Right kidney (tissue), 1 donor: ENCODE data around the gene EPS8L2.

ENCODE experiments used
- DNase-seq: peaks from one replicate; pipeline ENCODE4 v3.0.0-alpha.2; 2016

EPS8L2 gene

DNA sequence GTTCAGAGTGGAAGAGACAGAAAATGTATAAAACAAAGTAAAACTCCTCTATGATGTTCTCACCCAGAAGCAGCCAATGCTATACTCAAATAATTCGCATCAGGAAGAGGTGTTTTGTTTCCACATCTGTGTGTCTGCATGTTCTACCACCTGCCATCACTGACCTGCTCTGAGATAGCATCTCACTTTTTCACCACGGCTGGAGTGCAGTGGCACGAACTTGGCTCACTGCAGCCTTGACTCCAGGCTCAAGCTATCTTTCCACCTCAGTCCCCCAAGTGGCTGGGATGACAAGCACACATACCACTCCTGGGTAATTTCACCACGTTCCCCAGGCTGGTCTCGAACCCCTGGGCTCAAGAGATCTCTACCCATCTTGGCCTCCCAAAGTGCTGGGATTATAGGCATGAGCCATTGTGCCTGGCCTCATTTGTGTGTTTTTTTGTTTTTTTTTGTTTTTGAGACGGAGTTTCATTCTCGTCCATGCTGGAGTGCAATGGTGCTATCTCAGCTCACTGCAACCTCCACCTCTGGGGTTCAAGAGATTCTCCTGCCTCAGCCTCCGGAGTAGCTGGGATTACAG is 55.6 kb downstream of the EPS8L2 start:
- DNase-seq = no peak

DNA sequence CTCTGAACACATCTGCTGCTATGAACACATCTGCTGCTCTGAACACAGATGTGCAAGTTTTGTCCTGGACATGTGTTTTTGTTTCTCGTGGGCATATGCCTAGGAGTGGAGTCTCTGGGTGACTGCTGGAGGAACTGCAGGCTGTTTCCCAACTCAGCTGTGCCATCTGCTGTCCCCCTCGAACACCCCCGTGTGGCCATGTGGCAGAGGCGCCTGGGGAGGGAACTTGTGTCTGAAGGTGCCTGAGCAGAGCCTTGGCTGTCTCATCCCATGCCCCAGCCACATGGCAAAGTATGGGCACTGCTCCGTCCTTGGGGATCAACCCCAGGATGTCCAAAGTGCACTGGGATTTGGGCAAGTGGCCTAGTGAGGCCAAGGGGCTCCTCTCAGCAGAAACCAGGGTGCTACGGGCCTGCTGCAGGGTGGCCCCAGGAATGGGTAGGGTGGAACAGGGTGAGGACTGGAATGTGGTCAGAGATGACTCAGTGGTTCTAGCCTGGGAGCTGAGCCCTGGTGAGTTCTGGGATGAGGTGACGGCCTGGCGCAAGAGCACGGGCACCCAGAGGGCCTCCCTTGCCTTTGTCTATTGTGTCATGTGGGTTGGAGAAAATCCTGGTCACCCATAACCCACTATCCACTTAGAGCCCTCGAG is 56.5 kb downstream of the EPS8L2 start:
- no peak for DNase-seq

DNA sequence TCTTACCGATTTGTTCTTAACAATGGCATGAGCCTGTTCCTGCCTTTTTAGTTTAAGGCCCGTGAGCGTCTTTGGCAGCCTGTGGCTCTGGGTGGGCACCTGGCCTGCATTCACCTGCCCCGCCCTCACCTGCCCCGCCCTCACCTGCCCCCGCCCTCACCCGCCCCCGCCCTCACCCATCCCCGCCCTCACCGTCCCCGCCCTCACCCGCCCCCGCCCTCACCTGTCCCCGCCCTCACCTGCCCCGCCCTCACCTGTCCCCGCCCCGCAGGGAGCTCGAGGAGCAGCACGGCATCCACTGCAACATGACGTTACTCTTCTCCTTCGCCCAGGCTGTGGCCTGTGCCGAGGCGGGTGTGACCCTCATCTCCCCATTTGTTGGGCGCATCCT is 57.0 kb downstream of the EPS8L2 start:
- no peak for DNase-seq

DNA sequence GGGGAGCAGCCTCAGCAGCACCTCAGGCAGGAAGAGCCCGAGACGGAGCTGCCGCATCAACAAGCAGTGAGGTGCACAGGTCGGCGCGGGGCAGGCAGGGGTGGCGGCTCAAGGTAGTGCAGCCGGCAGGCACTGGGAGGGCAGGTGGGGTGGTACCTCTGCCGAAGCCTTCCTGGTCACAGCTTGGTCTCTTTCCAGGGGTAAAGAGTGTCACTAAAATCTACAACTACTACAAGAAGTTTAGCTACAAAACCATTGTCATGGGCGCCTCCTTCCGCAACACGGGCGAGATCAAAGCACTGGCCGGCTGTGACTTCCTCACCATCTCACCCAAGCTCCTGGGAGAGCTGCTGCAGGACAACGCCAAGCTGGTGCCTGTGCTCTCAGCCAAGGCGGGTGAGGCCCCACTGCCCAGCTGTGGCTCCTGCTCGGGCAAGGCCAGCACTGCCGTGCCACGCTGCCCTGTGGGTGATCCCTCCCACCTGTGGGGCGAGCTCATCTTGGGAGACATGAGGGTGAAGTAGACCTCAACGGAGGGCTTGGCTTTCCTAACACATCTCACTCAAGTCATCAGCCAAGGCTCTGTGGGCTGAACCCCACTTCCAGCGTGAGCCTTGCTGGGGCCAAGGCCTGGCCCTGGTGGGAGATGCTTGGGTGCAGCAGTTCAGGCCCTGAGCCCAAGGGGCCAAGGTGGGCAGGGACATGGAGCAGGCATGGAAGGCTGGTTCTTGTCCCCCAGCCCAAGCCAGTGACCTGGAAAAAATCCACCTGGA is 57.7 kb downstream of the EPS8L2 start:
- DNase-seq = no peak

DNA sequence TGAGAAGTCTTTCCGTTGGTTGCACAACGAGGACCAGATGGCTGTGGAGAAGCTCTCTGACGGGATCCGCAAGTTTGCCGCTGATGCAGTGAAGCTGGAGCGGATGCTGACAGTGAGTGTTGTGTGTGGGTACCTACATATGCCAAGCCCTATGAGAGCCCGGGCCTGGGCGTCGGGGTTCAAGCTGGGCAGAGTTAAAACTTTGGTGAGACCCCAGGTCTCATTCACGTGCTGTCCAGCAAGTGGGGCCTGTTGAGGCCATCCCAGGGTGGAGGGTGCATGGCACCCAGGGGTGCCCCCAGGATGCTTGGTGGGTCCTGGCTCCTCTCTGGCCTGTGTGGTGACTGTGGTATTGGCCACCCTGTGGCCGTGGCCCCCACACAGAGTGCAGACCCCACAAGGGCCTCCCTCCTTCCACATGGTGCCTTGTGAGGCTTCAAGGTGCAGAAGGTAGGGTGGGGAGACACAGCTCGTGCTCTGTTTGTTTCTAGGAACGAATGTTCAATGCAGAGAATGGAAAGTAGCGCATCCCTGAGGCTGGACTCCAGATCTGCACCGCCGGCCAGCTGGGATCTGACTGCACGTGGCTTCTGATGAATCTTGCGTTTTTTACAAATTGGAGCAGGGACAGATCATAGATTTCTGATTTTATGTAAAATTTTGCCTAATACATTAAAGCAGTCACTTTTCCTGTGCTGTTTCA is 58.4 kb downstream of the EPS8L2 start:
- no peak for DNase-seq

DNA sequence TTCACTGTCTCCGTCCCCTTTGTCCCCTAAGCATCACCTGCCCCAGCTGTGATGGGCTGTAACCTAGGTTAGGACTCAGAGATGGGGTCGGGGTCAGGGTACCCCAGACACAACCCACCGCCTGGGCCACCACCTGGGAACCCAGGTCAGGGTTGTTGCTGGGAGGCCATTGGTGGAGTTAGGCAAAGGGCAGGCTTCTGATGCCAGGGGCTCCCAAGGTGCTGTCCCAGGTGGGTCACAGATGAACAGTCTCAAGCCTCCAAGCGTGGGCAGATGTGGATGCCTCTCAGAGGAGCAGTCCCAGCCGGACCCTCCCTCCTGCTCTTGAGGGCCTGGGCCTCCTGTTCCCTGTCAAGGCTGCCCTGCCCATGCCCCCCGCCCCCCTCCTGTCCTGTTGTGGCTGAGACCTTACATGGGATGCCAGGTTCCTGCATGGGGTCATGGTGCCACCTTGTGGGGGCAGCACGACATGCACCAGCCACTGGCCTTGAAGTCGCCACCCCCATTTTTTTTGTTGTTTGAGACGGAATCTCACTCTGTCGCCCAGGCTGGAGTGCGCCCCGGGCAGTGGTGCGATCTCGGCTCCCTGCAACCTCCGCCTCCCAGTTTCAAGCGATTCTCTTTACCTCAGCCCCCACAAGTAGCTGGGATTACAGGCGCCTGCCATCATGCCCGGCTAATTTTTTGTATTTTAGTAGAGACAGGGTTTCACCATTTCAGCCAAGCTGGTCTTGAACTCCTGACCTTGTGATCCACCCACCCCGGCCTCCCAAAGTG is 59.2 kb downstream of the EPS8L2 start:
- DNase-seq = no peak

DNA sequence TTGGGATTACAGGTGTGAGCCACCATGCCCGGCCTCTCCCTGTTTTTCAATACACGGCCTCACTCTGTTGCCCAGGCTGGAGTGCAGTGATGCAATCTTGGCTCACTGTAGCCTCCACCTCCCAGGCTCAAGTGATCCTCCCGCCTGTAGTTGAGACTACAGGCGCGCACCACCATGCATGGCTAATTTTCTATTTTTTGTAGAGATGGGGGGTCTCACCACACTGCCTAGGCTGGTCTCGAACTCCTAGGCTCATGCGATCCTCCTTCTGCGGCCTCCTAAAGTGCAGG is 59.7 kb downstream of the EPS8L2 start:
- DNase-seq = no peak

DNA sequence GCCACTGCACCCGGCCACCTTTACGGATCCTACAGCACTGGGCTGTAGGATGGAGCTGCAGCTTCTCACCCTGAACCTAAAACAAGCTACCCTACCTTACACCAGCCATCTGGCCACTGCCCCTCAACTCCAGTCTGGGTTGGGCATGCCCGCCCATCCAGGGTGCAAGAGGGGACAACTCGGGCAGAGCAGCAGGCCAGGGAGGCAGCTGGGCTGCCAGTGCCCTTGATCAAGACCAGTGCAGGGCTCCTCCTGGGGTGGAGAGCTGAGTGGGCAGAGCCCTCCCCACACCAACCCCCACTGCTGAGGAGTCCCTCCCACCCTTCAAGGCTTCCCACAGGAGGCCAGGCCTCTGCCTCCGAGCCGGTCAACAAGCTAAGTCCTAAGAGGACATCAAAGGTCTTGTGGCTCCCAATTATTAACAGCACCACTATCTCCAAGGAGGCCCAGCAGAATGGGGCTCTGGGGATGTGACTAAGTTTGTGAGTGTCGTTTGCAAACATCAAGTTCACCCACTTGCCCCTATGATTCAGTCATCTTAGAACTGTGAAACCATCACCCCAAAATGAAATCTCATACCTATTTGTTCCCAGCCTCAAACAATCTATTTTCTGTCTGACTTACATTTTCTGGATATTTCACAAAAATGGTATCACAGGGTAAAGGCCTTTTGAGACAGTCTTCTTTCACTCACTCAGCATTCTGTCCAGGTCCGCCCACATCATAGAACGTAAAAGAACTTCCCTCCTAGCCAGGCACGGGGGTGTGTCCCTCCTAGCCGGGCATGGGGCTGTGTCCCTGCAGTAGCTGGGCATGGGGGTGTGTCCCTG is 60.3 kb downstream of the EPS8L2 start:
- DNase-seq = no peak

DNA sequence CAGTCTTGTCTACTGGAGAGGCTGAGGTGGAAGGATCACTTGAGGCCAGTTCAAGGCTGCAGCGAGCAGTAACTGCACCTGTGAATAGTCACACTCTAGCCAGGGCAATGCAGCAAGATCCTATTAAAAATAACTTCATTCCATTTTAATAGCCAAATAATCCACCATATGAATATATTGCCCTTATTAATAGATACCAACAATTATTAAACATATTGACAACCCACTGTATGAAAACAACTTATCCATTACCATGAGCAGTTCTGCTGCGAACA is 60.8 kb downstream of the EPS8L2 start:
- no peak for DNase-seq

DNA sequence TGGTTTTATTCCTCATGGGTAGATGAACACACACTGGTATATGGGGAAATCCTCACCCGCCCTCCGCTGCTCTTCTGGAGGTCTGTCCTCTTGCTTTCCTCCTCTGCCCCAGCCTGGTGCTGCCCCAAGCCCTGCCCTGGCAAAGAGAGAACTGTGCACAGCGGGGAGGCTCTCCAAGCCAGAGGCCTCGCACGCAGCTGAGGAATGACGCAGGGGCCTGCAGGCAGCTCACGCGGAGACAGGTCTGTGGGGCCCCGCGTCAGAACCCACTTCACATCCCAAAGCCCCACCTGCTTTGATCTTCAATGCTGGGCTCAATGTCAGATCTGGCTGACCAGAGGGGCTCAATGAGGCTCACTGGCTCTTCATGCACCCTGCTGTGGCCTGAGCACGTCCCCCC is 61.2 kb downstream of the EPS8L2 start:
- DNase-seq = no peak

DNA sequence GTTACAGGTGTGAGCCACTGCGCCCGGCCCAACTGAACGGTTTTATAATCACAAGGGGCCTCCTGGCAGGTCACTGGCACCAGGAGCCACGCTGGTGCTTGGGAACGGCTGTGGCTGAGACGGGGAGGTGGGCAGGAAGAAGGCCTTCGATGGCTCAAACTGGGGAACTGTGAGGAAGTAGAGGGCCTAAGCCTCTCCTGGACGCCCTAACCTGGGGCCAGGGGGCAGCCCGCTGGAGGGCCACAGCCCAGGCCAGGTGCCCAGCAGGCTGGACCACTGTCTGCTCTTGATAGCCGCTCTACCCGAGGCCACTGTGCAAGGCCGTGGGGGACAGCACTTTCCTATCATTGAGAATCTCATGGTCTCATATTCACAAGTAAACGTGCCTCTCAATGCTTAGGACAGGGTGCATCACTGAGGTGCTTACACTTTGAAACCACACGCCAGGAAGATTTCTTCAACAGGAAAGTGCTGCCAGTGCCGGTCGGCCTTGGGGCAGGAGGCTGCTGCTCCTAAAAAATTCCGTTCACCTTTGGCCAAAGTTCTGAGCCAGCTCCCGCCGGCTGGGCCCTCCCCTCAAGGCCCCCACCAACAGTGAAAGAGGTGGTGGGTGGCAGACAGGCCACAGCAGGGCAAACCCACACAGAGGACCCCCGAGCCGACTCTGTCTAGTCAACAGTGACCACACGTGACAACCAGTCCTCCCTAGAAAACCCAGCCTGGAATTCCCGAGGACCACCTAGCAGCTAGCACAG is 64.0 kb downstream of the EPS8L2 start:
- no peak for DNase-seq

DNA sequence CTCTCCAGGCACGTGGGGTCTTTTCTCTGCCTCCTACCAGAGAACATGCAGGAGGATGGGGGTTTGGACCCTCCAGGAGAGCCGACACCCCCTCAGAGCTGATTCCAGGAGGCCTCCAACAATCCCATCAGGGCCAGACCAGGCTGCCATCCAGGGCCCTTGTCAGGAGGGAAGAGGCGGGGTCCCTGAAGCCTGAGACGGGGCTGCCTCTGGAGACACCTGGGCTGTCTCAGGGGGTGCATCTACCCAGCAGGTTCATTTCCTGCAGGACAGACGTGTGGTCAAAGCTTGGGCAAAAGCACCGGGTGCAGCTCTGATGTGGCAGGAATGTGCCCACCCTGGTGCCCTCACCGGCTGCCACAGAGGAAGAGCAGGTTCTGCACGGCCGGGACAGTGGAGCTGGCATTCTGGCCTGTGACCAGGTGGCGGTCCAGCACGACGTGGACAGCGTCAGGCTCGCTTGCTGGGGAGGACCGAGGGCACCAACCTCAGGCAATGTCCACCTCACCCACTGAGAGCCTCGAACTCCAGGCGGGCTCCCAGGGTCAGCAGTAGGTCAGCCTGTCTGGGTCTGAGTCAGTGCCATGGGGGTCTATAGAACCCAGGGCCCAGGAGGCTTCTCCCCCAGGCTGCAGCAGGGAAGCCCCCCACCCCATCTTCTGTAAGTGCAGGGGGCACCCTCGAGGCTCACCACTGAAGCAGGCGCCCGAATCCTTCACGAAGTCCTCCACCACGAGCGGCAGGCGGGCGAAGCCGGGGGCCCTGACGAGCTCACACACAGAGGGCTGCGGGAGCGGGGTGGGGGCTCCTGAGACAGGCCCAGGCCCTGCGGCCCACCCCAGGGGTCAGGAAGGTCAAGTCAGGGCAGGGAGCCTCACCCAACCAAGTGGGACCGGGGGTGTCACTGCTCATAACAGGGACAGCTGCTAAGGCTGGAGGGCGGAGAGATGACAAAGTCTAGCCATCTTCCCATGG is 64.9 kb downstream of the EPS8L2 start:
- DNase-seq = no peak

DNA sequence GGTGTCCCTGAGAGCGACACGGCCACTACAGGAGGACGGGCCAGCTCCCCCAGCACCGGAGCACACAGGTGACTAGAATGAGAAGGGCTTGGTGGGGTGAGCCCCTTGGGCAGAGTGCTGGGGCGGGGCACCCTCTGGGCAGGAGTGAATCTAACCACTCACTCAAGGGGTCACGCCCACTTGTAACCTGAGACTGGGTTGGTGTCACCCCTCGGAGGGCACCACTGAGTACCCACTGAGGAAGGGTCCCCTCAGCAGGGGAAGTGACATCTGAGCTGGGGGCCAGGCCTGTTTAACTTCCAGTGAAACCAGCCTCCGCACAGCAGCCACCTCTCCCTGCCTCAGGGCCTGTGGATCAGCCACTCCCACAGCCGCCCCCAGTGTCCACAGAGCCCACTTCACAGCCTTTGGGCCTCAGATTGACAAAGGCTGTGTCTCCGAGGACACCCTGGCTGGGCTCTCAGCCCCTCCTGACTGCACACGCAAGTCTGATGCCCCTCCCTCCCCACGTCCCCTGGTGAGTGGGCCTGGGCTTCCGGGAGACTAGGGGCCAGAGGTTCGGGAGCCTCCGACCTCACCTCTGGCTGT is 65.7 kb downstream of the EPS8L2 start:
- DNase-seq = no peak

DNA sequence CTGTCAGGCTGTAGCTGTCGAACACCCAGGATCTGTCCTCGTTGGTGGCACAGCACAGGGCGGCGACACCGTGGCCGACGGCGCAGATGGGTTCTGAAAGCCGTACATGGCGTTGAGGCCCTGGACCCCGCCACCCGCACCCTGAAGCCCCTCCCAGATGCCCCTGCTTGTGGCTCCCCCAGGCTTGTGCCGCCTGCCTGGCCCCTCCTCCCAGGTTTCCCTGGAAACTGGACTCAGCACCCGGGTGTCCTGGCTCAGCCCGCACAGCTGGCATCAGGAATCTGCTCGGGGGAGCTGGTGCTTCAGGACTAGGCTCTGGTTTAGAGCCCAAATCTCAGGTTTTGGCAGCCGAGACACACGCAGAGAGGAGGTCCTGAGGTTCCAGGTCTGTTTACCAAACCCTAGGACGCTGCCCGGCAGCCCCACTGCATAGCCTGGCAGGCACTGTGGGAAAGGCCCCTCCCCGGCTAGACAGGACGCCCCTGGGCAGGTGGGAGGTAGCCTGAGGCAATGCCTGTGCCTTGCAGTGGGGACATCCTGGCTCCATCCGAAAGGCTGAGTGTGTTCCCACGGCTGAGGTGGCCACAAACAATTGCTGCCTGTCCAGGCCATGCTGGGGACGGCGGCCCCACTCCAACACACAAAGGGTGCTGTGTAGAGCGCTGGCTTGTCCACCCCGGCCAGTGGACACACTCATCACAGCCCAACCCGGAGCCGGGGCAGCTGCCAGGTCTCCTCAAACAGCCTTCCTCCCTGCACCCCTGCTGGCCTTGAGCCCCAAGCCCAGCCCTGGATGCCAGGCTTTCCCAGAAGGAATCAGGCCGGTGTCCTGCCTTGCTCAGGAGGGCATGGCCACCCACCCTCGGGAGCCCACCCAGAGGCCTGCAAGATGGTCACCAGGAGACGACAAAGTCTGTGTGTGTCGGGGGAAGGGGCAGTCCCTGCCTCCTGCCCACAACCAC is 66.7 kb downstream of the EPS8L2 start:
- no peak for DNase-seq

DNA sequence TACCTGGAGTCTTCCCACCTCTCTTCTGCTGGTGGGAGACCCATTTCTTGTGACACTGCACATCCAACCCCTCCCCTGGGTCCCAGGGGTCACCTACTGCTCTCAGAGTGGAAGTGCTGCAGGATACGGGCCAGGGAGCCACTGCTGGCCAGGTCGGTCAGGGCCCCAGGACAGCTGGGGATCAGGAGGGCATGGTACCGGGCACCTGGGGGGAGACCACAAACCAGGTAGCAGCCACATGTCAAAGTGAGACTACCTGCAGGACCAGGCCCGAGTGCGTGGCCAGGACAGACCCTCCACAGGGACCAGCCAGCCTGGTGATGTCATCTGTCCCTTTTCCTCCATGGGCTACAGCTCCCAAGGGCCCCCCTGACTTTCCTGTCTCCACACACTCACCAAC is 67.4 kb downstream of the EPS8L2 start:
- no peak for DNase-seq

DNA sequence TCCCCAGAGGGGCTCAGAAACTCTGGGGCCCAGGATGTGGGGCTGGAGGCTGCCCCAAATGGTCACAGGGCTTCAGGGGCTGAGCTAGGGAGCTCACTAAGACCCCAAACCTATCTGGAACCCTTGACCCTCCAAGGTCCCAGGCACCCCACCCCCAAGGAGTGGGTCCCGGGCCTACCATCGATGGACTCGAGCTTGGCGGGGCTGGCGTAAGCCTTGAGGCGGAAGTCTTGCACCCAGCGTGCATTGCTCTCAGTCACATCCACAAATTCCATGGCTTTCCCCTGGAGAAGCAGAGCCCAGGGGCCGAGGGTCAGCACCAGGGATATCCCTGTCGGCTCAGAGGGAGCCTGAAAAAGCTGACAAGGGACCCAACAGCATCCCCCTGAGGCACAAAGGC is 67.8 kb downstream of the EPS8L2 start:
- DNase-seq = no peak

DNA sequence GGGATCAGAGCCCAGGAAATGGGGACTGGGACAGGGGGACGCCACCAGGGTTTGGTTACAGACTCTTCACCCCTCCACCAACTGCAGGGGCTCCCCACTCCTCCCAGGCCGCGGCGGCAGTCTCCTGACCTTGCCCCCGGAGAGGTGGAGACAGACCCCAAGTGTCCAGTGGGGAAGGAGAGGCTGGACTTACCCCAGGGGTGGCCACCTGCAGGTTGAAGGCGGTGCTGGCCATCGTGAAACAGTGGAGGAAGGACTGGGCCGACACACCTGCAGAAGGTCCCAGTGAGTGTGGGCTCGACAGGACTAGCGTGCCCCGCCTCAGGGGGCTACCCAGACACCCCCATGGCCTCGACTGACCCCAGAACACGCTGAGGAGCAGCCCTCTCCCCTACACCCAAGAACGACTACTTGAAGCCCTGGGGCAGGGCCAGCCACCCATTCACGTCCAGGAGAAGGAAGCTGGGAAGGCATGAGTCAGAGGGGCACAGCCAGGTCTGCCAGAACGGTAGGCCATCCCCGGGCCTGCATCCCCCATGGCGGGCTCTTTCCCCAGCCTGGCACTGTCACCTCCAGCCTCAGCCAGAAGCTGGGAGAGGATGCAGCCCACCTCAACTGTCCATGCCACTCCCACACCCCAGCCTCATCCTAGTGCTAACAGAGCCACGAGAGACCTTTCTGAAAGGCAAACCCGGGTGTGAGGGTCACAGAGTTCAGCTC is 69.0 kb downstream of the EPS8L2 start:
- no peak for DNase-seq

DNA sequence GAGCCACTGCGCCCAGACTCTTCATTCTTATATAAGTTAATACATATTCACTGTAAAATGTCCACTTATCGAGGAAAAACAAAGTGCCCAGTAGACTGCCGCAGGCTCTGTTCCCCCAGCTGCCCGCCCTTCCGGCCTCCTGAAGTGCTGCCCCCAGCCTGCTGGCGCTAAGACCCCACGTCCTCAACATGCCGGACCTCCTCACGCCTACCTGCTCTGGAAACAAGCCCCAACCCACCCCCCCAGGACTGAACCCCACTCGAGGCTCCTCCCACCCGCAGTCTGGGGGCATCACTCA is 70.2 kb downstream of the EPS8L2 start:
- no peak for DNase-seq
